ENCODE measurements around the gene TH. TPM values are rescaled to one million over a fixed set of nuclear protein-coding genes. Genes with fewer than 3 reads are reported as not detected.

Gene TH
- polyA plus RNA-seq, 1 donor from 2014 or later = 3.6 TPM

GRCh38 chr11:2160736-2161259, 10.8 kb downstream of the TH start, which contains the start of gene INS:
TSS of gene INS (minus strand) at chr11:2161209. CDS start at chr11:2160971, 238 bp downstream.
- H3K79me2 ChIP-seq (replicated peaks; ENCODE audit: insufficient read depth, low read length) = no peaks in the 10 kb centered on the region
- no peaks in the 10 kb centered on the region for H3F3A ChIP-seq (ENCODE audit: insufficient read depth, low read length, poor library complexity, severe bottlenecking)
- H3K27me3 ChIP-seq (ENCODE audit: insufficient read depth, low read depth, low read length) = no peaks in the 10 kb centered on the region
- H3K36me3 ChIP-seq (ENCODE audit: insufficient read depth, low read length) = no peaks in the 10 kb centered on the region
- no peak within 1 kb of the TSS for H2AFZ ChIP-seq (ENCODE audit: low read depth, low read length)
- no peaks in the 10 kb centered on the region for H3K9me2 ChIP-seq (ENCODE audit: insufficient read depth, low read length)
- H3K4me3 ChIP-seq (ENCODE audit: low read length) = no peak within 1 kb of the TSS
- no peak within 1 kb of the TSS for H3K27ac ChIP-seq (ENCODE audit: low read length)
- no peak for TF ChIP-seq SMC3 (conservative IDR thresholded peaks at IDR 0.05; ENCODE audit: poor library complexity)
- TF ChIP-seq EZH2 (IDR thresholded peaks at IDR 0.05; ENCODE audit: borderline replicate concordance, insufficient read depth, low read length, poor library complexity, severe bottlenecking) = no peak
- no peak for TF ChIP-seq MXI1 (conservative IDR thresholded peaks at IDR 0.05; ENCODE audit: poor library complexity, severe bottlenecking)
- TF ChIP-seq CTCF (IDR thresholded peaks at IDR 0.05; ENCODE audit: poor library complexity, severe bottlenecking) = no peak
- TF ChIP-seq RAD21 (conservative IDR thresholded peaks at IDR 0.05) = no peak
- TF ChIP-seq EP300 (conservative IDR thresholded peaks at IDR 0.05; ENCODE audit: poor library complexity, severe bottlenecking) = no peak
- no peak for TF ChIP-seq TAF1 (IDR thresholded peaks at IDR 0.05; ENCODE audit: low read depth)
- no peak for TF ChIP-seq POLR2AphosphoS5 (IDR thresholded peaks at IDR 0.05)
- no peak for TF ChIP-seq REST (IDR thresholded peaks at IDR 0.05; ENCODE audit: borderline replicate concordance)
- H4K20me1 ChIP-seq (ENCODE audit: insufficient read depth) = no peaks in the 10 kb centered on the region
- H3K9ac ChIP-seq (ENCODE audit: low read length) = no peak within 1 kb of the TSS
- no peak within 1 kb of the TSS for H3K4me2 ChIP-seq (ENCODE audit: low read length)
- H3K9me3 ChIP-seq (ENCODE audit: low read length) = no peaks in the 10 kb centered on the region

- H3K36me3 ChIP-seq (ENCODE audit: insufficient read depth, low read length) = no peaks in the 10 kb centered on the region
- no peak overlapping the region for H3K4me3 ChIP-seq (ENCODE audit: low read length)
- no peak overlapping the region for H2AFZ ChIP-seq (ENCODE audit: low read depth, low read length)
- no peak overlapping the region for H3K27ac ChIP-seq (ENCODE audit: low read length)
- no peaks in the 10 kb centered on the region for H4K20me1 ChIP-seq (ENCODE audit: insufficient read depth)
- no peaks in the 10 kb centered on the region for H3K9me2 ChIP-seq (ENCODE audit: insufficient read depth, low read length)
- H3K27me3 ChIP-seq (ENCODE audit: insufficient read depth, low read depth, low read length) = no peaks in the 10 kb centered on the region
- no peak overlapping the region for H3K4me2 ChIP-seq (ENCODE audit: low read length)
- no peaks in the 10 kb centered on the region for H3F3A ChIP-seq (ENCODE audit: insufficient read depth, low read length, poor library complexity, severe bottlenecking)
- H3K9me3 ChIP-seq (ENCODE audit: low read length) = no peaks in the 10 kb centered on the region
- H3K9ac ChIP-seq (ENCODE audit: low read length) = no peak overlapping the region
- no peak for TF ChIP-seq CTCF (IDR thresholded peaks at IDR 0.05; ENCODE audit: poor library complexity, severe bottlenecking)
- TF ChIP-seq POLR2AphosphoS5 (IDR thresholded peaks at IDR 0.05) = no peak
- TF ChIP-seq RAD21 (conservative IDR thresholded peaks at IDR 0.05) = no peak
- TF ChIP-seq EP300 (conservative IDR thresholded peaks at IDR 0.05; ENCODE audit: poor library complexity, severe bottlenecking) = no peak
- TF ChIP-seq EZH2 (IDR thresholded peaks at IDR 0.05; ENCODE audit: borderline replicate concordance, insufficient read depth, low read length, poor library complexity, severe bottlenecking) = no peak
- no peak for TF ChIP-seq MXI1 (conservative IDR thresholded peaks at IDR 0.05; ENCODE audit: poor library complexity, severe bottlenecking)
- no peak for TF ChIP-seq REST (IDR thresholded peaks at IDR 0.05; ENCODE audit: borderline replicate concordance)
- H3K79me2 ChIP-seq (replicated peaks; ENCODE audit: insufficient read depth, low read length) = no peaks in the 10 kb centered on the region
Measured at GRCh38 chr11:2159536-2160413, 11.8 kb downstream of the TH start.
